Omental fat pad (tissue), 4 donors: ENCODE results near the gene ST6GAL2. TPM values are rescaled to one million over a fixed set of nuclear protein-coding genes. Genes with fewer than 3 reads are reported as not detected.

Experiments
- ATAC-seq: fragments of 150-250 bp; one replicate; pipeline ENCODE4 v1.9.1; 2016; ENCODE audit warnings: mild to moderate bottlenecking, moderate library complexity; ENCODE audit not compliant: low FRiP score
- DNase-seq: peaks from one replicate; pipeline ENCODE4 v3.0.0-alpha.2; 2019; ENCODE audit warnings: low spot score
- total RNA-seq, 4 donors: library from RNA; depleted of rRNA; stranded (reverse); fragments of >200 nt; gene quantifications; one replicate each; pipeline ENCODE4 v1.1.0, GENCODE V29; 2016
- TF ChIP-seq, protein P1 (sequence below), 3 donors: fragments of 450-650 bp; IDR thresholded peaks; one replicate each; pipeline ENCODE4 v1.5.1; 2016 to 2017; ENCODE audit warnings: antibody characterized with exemption in 3 of 3, mild to moderate bottlenecking in 3 of 3, moderate library complexity in 2 of 3

The ST6GAL2 gene
- total RNA-seq, 4 donors from 2014 or later, result 0.13 to 1.7 (median 0.57) TPM

DNA sequence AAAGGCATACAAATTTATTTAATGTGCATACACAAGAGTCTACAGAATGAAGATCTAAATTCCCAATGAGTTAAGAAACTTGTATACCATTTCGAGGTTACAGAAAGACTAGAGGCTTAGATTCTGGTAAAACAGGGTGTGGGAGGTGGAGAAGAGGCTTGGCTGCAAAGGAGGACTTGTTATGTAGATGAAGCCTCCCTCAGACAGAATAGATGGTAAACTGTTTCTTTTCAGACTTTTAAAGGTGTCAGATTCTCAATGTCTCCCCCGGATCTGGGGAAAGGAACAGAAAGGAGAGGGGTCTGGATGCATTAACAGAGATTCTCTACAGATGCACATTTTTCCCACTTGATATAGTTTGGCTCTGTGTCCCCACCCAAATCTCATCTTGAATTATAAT is 126.0 kb downstream of the ST6GAL2 start:
- ATAC-seq (no peak), DNase-seq (no peak)
- TF ChIP-seq, protein P1, sequence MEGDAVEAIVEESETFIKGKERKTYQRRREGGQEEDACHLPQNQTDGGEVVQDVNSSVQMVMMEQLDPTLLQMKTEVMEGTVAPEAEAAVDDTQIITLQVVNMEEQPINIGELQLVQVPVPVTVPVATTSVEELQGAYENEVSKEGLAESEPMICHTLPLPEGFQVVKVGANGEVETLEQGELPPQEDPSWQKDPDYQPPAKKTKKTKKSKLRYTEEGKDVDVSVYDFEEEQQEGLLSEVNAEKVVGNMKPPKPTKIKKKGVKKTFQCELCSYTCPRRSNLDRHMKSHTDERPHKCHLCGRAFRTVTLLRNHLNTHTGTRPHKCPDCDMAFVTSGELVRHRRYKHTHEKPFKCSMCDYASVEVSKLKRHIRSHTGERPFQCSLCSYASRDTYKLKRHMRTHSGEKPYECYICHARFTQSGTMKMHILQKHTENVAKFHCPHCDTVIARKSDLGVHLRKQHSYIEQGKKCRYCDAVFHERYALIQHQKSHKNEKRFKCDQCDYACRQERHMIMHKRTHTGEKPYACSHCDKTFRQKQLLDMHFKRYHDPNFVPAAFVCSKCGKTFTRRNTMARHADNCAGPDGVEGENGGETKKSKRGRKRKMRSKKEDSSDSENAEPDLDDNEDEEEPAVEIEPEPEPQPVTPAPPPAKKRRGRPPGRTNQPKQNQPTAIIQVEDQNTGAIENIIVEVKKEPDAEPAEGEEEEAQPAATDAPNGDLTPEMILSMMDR (IDR thresholded peaks at IDR 0.05), result no peak

DNA sequence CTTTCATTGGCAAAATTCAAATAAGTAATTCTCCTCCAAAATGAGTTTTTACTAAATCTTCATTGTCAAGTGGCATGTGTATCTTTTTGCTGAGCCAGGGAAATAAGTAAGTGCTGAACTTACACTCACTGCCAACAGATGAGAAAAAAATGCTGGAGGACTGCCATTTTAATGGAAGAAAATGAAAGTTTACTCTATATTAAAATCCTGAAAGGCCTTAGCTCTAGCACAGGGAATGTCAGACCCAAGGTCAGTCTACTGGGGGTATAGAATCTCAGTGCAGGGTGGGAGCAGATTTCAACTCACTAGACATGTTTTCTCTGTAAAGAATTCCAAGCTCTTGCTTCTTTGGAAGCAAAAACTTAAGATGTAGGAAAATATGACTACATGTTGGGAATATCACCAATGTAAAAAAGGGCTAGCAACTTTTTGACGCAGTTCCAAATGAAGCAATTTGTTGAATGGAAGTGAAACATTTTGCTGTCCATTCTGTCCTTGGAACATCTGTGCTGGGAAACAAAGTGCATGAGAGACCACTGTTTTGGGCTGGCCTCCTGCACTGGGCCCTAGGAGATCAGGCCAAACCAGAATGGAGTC is 127.0 kb downstream of the ST6GAL2 start:
- no peak for ATAC-seq
- DNase-seq, result no peak
- TF ChIP-seq, protein P1 (IDR thresholded peaks at IDR 0.05), result no peak
